GM12865 (cell line): ENCODE measurements around the gene EGFLAM.

Experiments
- DNase-seq: peaks from one replicate; pipeline ENCODE4 v3.0.0; 2010; ENCODE audit warnings: low read depth
- H3K4me3 ChIP-seq: 2 replicates; pipeline ENCODE4 v1.5.1; 2011; ENCODE audit warnings: mild to moderate bottlenecking, low read depth, low read length, control low read depth
- CTCF ChIP-seq: IDR thresholded peaks from 2 replicates; pipeline ENCODE4 v1.5.1; 2011; ENCODE audit warnings: low read length, control low read depth, low read depth, inconsistent platforms; ENCODE audit not compliant: insufficient read depth; ENCODE audit errors: missing control alignments

EGFLAM gene

DNA sequence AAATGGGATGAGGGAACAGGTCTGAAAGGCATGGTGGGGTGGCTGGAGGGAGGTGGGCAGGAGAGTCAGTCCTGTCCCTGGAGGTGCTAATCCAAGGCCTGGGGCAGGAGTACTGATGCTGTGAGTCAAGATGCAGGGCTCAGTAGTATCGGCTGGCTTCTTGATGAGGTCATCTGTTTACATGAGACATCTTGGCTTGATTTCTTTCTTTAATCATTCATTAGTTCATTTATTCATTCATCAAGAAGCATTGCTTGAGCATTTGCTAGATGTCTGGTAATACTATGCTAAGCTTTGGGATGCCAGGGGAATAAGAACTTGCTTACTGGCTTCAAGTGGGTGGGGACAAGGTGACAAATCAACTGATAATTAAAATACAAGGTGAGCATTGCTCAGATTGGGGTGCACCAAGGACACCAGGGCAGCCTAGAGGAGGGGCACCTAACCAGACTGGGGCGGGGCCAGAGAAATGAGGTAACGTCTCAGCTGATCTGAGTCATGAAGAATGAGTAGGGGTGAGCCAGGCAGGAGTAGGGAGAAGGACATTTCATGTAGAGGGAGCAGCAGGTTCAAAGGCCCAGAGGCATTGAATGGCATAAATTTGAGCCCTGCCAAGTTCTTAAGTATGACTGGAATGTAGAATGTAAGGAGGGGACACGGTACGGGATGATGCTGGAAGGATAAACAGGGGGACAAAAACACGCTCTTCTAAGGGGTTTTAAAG lies 88.8 kb downstream of the EGFLAM start:
- no peak overlapping the region for H3K4me3 ChIP-seq
- DNase-seq, result no peak
- no peak for TF ChIP-seq CTCF

- no peak overlapping the region for H3K4me3 ChIP-seq
- TF ChIP-seq CTCF, result no peak
- no peak for DNase-seq
Observed at GRCh38 chr5:38347896-38348295, 89.5 kb downstream of the EGFLAM start.

DNA sequence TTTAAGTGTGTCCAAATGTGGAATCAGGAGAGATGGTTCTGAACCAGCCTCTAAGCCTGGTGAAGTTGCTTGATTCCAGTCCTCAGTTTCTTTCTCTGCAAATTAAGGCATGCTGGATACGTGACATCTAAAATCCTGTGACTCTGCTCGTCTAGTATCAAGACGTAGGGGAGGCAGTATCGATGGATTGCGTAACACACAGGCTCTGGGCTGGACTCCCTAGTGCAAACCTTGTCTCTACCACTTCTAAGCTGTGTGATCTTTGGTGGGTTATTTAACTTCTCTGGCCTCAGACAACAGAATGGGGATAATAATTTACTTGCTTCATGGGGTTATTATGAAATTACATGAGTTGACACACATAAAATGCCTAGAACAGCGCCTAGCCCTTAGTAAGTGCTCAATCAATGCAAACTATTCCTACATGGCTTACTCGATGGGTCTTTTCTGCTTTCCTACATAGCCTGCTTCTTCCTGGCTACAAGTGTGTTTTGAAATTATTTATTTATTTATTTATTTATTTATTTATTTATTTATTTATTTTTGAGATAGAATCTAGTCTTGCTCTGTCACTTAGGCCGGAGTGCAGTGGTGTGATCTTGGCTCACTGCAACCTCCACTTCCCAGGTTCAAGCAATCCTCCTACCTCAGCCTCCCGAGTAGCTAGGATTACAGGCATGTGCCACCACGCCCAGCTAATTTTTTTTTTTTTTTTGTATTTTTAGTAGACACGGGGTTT lies 102.1 kb downstream of the EGFLAM start:
- DNase-seq, result no peak
- no peak for TF ChIP-seq CTCF
- no peak overlapping the region for H3K4me3 ChIP-seq

DNA sequence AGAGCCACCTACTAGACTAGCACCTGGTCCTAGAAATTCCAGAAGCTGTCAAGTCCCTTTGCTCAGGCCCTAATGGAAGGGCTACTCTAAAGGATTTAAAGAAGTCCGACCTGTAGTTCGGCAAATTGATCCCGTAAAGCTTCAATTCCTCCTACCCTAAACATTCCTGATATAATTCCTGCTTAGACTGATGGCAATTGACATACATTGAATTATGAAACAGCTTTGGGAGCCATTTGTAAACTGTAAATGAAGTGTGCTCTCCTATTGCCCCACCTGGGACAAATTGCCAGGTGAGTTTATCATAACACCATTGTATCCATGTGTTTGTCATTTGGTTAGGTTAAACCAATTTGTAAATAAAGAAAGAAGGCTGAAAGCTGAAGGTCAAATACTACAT lies 104.4 kb downstream of the EGFLAM start:
- H3K4me3 ChIP-seq, result no peak overlapping the region
- DNase-seq, result no peak
- TF ChIP-seq CTCF, result no peak

DNA sequence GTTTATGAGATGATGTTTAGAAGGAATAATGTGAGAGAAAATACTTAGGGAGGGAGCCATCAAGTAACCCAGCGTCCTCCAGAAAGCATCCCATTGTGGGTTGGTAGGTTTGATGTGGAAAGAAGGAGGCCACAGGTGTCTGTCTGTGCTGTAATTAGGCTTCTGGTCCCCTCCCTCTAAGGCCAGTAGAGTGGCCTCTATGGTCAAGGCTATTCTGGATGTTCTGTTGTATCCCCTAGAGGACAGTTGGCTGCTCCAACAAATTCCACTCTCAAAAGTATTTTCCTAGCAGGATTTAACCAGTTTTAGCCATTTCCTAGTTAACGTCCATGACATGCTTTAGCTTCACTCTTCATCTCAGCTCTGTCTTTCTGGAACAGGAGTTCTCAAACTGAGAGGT lies 106.5 kb downstream of the EGFLAM start:
- TF ChIP-seq CTCF, result no peak
- H3K4me3 ChIP-seq, result no peak overlapping the region
- DNase-seq, result no peak

DNA sequence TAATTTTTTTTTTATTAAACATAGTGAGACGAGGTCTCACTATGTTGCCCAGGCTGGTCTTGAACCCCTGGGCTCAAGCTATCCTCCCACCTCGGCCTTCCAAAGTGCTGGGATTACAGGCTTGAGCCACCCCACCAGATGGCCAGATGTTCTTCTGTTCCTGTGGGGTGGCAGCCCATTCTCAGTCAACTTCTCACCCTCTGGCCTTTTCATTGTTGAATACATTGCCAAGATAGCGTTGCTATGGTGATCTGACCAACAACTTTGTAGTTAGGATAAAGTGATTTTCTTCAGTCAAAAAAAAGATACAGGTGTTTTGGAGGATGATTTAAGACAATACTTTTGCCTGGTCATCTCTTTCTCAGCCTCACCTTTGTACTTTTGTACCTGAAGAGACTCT lies 109.1 kb downstream of the EGFLAM start:
- H3K4me3 ChIP-seq, result no peak overlapping the region
- no peak for TF ChIP-seq CTCF
- no peak for DNase-seq

GRCh38 chr5:38367966-38368365 lies 109.6 kb downstream of the EGFLAM start:
- TF ChIP-seq CTCF, result no peak
- DNase-seq, result no peak

More at GRCh38 chr5:38367966-38368365, 109.6 kb downstream of the EGFLAM start:
- no peak overlapping the region for H3K4me3 ChIP-seq
